IMR-90 (cell line): ENCODE data around the gene PEAK1.

Experiments used
- BHLHE40 ChIP-seq: fragments of 150-350 bp; IDR thresholded peaks from 2 replicates; pipeline ENCODE4 v1.6.1; 2016; ENCODE audit warnings: mild to moderate bottlenecking, low read depth, low read length
- MAZ ChIP-seq: IDR thresholded peaks from 2 replicates; pipeline ENCODE4 v1.6.1; 2012; ENCODE audit warnings: low read depth, mild to moderate bottlenecking, low read length, improper control_type of control experiment, moderate library complexity, borderline replicate concordance
- RCOR1 ChIP-seq: IDR thresholded peaks from 2 replicates; pipeline ENCODE4 v1.6.1; 2012; ENCODE audit warnings: mild to moderate bottlenecking, low read length, improper control_type of control experiment; ENCODE audit not compliant: insufficient replicate concordance
- TF ChIP-seq, protein P1 (sequence below): conservative IDR thresholded peaks from 2 replicates; pipeline ENCODE4 v1.5.1; 2012; ENCODE audit warnings: mild to moderate bottlenecking, low read depth, low read length, improper control_type of control experiment

DNA sequence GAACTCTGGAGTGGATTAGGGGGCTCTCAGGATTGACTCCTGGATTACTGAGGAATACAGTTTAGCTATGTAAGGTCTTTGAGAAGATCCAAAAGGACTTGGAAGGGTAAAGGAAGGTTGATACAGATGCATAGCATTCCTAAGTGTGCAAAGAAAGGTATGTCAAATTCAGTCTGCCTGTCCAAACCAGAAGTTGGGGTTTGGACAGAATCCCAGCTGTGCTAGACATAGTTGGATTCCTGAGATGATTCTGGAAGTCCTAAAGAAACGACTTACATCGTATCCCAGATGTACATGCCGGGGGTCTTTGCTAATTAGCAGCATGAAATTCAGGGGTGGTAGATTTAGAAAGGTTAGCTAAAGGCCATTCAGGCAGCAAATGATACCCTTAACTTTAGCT, 251.3 kb downstream of the PEAK1 start:
- no peak for TF ChIP-seq BHLHE40
- TF ChIP-seq, protein P1, sequence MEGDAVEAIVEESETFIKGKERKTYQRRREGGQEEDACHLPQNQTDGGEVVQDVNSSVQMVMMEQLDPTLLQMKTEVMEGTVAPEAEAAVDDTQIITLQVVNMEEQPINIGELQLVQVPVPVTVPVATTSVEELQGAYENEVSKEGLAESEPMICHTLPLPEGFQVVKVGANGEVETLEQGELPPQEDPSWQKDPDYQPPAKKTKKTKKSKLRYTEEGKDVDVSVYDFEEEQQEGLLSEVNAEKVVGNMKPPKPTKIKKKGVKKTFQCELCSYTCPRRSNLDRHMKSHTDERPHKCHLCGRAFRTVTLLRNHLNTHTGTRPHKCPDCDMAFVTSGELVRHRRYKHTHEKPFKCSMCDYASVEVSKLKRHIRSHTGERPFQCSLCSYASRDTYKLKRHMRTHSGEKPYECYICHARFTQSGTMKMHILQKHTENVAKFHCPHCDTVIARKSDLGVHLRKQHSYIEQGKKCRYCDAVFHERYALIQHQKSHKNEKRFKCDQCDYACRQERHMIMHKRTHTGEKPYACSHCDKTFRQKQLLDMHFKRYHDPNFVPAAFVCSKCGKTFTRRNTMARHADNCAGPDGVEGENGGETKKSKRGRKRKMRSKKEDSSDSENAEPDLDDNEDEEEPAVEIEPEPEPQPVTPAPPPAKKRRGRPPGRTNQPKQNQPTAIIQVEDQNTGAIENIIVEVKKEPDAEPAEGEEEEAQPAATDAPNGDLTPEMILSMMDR, result no peak
- TF ChIP-seq MAZ, result no peak
- TF ChIP-seq RCOR1, result no peak
